Measurements from ENCODE around the gene LITAF. TPM values are rescaled to one million over a fixed set of nuclear protein-coding genes. Genes with fewer than 3 reads are reported as not detected.
"Not testable (repeated sequence)": the region's sequence is repeated elsewhere in the genome, so short reads cannot be mapped to it uniquely, and the experiment has no call there.

Gene LITAF
- total and polyA plus RNA-seq, 12 donors: 17.3 to 83.2 (median 51.3) TPM

DNA sequence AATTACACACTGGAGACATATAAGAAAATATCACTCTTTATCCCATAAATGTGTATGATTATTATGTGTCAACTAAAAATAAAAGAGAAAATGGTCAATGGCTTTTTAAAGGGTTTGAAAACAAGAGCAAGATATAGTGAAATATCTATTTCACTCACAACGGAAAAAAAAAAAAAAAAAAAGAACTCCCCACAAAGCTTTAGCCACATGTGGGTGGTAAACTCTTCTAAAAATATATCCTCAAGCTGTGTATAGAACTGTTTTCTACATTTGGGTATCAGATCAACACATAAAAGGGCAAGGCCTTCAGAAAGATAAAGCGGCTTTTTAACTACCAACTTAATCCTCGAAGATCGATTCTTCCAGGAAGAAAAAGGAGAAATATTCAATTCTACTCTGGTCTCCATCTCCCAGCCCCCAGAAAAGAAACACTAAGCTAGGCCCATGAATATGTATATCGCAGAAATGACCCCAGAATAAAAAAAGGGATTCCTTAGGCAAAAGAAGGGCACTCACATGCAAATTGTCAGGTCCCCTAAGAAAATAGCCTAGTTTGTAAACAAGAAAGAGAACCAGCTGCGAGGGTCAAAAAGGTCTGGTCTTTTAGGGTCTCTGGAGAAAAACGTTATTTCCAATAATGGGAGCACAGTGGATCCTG is 4.4 kb downstream of the LITAF start:
- WGBS, 4 donors: 70 to 75% (median 70%) methylated on average over 7 of the region's 7 CpGs
- Histone ChIP-seq H3K36me3 (replicated peaks in 1 of 2) (no peaks in the 10 kb centered on the region), H3K4me3 (no peak overlapping the region), H3K9me3 (replicated peaks in 1 of 3) (no peaks in the 10 kb centered on the region), H3K4me1 (replicated peaks in 1 of 2) (peaks cover 2 to 38% of the 10 kb centered on the region in 2 donors), H3K27ac (peak overlapping the region in 1 of 5 donors; percentile 8), H3K27me3 (no peaks in the 10 kb centered on the region)
- TF ChIP-seq, protein P1, sequence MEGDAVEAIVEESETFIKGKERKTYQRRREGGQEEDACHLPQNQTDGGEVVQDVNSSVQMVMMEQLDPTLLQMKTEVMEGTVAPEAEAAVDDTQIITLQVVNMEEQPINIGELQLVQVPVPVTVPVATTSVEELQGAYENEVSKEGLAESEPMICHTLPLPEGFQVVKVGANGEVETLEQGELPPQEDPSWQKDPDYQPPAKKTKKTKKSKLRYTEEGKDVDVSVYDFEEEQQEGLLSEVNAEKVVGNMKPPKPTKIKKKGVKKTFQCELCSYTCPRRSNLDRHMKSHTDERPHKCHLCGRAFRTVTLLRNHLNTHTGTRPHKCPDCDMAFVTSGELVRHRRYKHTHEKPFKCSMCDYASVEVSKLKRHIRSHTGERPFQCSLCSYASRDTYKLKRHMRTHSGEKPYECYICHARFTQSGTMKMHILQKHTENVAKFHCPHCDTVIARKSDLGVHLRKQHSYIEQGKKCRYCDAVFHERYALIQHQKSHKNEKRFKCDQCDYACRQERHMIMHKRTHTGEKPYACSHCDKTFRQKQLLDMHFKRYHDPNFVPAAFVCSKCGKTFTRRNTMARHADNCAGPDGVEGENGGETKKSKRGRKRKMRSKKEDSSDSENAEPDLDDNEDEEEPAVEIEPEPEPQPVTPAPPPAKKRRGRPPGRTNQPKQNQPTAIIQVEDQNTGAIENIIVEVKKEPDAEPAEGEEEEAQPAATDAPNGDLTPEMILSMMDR (IDR thresholded peaks at IDR 0.05): no peak
- no peak for TF ChIP-seq POLR2A (IDR thresholded peaks at IDR 0.05)
- intact Hi-C loops (cut with DNase I): no loop called here
- no peak for DNase-seq

DNA sequence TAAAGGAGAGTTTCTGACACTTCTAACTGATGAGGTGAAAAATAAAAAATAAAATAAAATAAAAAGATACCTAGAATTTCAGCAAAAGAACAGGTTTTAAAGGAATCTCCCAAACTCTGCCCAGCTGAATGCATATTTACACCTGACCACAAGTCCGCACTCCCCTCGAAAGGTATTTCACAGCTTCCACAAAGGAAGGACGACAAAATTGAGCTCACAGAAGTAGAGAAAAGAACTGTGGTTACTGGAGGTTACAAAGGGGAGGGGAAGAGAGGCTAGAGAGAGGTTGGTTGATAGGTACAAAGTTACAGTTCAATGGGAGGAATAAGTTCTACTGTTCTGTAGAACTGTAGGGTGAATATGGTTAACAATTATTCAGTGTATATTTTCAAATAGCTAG is 5.0 kb downstream of the LITAF start:
- intact Hi-C loops (cut with DNase I): no loop called here
- peaks cover 0 to 42% of the 10 kb centered on the region in 2 donors for H3K4me1 ChIP-seq (replicated peaks in 1 of 2)
- H3K27ac ChIP-seq: no peak overlapping the region
- no peaks in the 10 kb centered on the region for H3K27me3 ChIP-seq
- no peak for DNase-seq
- WGBS, 4 donors: 84 to 92% (median 91%) methylated on average over 3 of the region's 3 CpGs
- H3K4me3 ChIP-seq: no peak overlapping the region
- TF ChIP-seq, protein P1 (IDR thresholded peaks at IDR 0.05): no peak
- no peak for TF ChIP-seq POLR2A (IDR thresholded peaks at IDR 0.05)
- H3K36me3 ChIP-seq (replicated peaks in 1 of 2): no peaks in the 10 kb centered on the region
- no peaks in the 10 kb centered on the region for H3K9me3 ChIP-seq (replicated peaks in 1 of 3)

DNA sequence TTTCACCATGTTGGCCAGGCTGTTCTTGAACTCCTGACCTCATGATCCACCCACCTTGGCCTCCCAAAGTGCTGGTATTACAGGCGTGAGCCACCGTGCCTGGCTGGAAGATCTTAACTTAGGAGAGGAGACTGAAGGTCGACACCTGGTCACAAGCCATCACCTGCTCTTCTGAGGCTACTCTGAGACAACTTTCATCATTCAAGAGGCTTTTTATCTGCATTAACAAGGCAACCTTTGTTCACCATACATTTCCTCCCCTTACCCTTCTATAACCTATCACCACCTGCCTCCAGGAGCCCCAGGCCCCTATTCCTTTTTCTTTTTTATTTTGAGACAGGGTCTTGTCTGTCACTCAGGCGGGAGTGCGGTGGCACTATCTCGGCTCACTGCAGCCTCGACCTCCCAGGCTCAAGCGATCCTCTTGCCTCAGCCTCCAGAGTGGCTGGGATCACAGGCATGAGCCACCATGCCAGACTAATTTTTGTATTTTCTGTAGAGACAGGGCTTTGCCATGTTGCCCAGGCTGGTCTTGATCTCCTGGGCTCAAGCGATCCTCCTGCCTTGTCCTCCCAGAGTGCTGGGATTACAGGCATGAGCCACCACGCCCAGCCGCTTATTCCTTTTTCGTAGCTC is 6.2 kb downstream of the LITAF start:
- WGBS, 4 donors: 91 to 96% (median 93%) methylated on average over 12 of the region's 12 CpGs
- no peaks in the 10 kb centered on the region for H3K36me3 ChIP-seq (replicated peaks in 1 of 2)
- peaks cover 0 to 42% of the 10 kb centered on the region in 2 donors for H3K4me1 ChIP-seq (replicated peaks in 1 of 2)
- DNase-seq: no peak
- H3K9me3 ChIP-seq (replicated peaks in 1 of 3): no peaks in the 10 kb centered on the region
- no peaks in the 10 kb centered on the region for H3K27me3 ChIP-seq
- intact Hi-C loops (cut with DNase I): no loop called here
- no peak overlapping the region for H3K4me3 ChIP-seq
- no peak overlapping the region for H3K27ac ChIP-seq
- TF ChIP-seq, protein P1 (IDR thresholded peaks at IDR 0.05): no peak
- no peak for TF ChIP-seq POLR2A (IDR thresholded peaks at IDR 0.05)

DNA sequence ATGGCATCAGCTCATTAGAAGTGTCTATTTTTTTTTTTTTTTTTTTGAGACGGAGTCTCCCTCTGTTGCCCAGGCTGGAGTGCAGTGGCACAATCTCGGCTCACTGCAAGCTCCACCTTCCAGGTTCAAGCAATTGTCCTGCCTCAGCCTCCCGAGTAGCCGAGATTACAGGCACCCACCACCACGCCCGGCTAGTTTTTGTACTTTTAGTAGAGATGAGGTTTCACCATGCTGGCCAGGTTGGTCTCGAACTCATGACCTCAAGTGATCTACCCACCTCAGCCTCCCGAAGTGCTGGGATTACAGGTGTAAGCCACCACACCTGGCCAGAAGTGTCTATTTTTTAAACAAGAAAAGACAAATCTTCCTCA is 9.4 kb downstream of the LITAF start:
- H3K36me3 ChIP-seq (replicated peaks in 1 of 2); H3K9me3 ChIP-seq (replicated peaks in 1 of 3); H3K27me3 ChIP-seq; H3K4me3 ChIP-seq; intact Hi-C loops (cut with DNase I); DNase-seq: not testable (repeated sequence)
- WGBS, 4 donors: 83 to 91% (median 87%) methylated on average over 5 to 8 of the region's 8 CpGs
- Histone ChIP-seq H3K27ac (peak overlapping the region in 1 of 5 donors; percentile 24), H3K4me1 (replicated peaks in 1 of 2) (peaks cover 0 to 20% of the 10 kb centered on the region in 2 donors)

Data from adrenal gland (tissue), 12 donors.